Head of caudate nucleus (tissue), 42 donors: ENCODE data around the gene PACS2.
"Not testable (repeated sequence)": the region's sequence is repeated elsewhere in the genome, so short reads cannot be mapped to it uniquely, and the experiment has no call there.

Source experiments
- DNase-seq, 42 donors: peaks; one replicate each; pipeline versions ENCODE4 v3.0.0 to v3.0.0-alpha.2; 2020 to 2021; ENCODE audit warnings: mixed read lengths in 7 of 42
- intact Hi-C: fragments of 100-400 bp; cut with DNase I; formaldehyde crosslinking; loops from one replicate; pipeline ENCODE4 v1.15.0; 2022

PACS2 gene

GRCh38 chr14:105314287-105315200 lies at the start of gene PACS2:
TSS of gene PACS2 (plus strand) at chr14:105314748. CDS start at chr14:105314919, 171 bp downstream.
- intact Hi-C loops, result no loop called here
- peak in 38 of 42 donors; percentile 52 to 87 (median 74) for DNase-seq

- intact Hi-C loops, result no loop called here
Measured at GRCh38 chr14:105267820-105268548, 46.6 kb upstream of the PACS2 start.

DNA sequence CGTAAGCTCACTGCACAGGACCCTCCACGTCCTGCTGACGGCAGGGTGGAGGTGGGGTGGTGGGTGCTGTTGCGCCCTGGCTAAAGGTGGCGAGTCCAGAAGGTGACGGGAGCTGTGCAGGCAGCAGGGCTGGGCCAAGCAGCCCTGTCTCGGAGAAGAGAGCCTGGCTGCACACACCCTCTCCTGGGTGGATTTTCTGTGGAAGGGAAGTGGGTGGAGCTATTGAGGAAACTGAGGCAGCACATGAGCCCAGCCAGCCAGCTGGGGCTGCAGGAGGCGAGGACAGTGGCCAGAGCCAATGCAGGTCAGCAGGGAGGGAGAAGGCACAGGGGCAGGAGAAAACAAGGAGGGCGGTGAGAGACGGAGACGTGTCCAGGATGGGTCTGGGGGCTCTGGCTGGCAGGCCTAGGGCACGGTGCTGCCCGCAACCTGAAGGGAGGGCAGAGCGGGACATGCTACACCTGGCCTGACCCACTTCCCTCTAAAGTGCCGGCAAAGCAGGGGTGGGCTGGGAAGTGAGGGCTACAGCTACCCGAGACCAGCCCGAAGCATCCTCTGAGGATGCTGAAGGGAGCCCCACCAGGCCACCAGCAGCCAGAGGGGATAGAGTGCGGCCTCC lies 45.7 kb upstream of the PACS2 start:
- intact Hi-C loops, result no loop called here
- DNase-seq, result no peak

More at GRCh38 chr14:105267820-105268548, 46.6 kb upstream of the PACS2 start:
- no peak for DNase-seq

- no peak for DNase-seq
- intact Hi-C loops, result no loop called here
Measured at GRCh38 chr14:105269405-105269804, 45.1 kb upstream of the PACS2 start.

- intact Hi-C loops, result no loop called here
- DNase-seq, result peak in 28 of 42 donors; percentile 17 to 69 (median 48)
Measured at GRCh38 chr14:105271224-105271890, 43.2 kb upstream of the PACS2 start.

- no peak for DNase-seq
- intact Hi-C loops, result no loop called here
Measured at GRCh38 chr14:105272623-105273022, 41.9 kb upstream of the PACS2 start.

DNA sequence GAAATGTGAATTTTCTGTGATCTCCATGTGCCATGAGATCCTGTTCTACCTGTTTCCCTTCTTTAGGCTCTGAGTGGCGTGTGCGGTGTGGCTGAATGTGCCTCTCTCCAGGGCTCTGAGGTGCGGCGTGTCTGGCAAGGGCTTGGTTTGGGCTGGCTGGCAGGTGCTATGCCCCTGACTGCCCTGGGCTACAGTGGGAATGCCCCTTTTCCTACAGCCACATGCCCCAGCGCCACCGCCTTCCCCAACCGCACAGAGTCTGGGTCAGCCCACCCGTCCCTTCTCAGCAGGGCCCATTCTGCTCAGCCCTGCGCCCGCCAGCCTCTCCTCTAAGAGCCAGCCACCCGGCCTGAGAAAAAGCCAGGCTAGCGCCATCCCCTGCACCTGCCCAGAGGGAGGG lies 41.5 kb upstream of the PACS2 start:
- no peak for DNase-seq

DNA sequence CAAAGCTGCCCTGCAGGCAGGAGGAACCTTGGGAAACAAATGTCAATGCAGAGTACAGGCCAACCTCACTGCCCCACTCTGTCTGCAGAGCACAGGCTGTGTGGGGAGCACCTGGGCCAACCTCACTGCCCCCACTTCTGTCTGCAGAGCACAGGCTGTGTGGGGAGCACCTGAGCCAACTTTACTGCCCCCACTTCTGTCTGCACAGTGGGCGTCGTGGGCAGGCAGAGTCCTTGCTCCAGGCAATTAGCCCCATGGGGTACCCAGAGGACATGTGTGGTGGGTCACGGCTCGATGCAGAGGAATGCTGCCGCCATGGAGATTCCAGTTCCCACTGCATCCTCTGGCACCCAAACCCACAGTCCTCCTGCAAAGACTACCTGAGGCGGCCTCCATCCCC lies 39.9 kb upstream of the PACS2 start:
- DNase-seq, result no peak
- intact Hi-C loops, result no loop called here

More for the DNA sequence above, 41.5 kb upstream of the PACS2 start:
- intact Hi-C loops, result no loop called here

DNA sequence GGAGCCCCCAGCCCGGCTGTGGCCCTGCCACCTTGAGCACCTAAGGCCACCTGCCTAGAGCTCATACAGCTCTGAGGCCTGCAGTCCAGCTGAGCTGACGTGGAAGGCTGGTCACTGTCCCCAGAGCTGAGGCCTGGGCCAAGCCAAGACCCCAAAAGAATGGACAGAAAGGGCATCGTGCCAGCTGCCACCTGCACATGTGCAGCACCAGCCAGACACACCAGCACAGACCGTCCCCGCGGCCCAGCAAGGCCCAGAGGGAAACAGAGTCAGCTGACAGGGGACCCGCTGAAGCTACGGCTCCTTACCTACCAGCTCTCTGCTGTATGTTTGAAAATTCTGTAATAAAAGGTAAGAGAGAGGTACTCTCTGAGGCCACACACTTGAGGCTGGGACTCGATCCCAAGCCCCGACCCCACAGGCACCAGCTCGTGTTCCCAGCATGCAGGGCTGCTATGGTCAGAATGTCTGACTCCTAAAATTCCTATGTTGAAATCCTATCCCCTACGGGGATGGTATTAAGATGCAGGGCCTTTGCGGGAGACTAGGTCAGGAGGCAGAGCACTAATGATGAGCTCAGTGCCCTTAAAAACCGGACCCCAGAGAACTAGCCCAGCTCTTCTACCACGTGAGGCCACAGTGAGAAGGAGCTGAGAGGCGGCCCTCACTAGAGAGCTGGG lies 39.1 kb upstream of the PACS2 start:
- peak in 8 of 42 donors; percentile 13 to 53 (median 28) for DNase-seq
- intact Hi-C loops, result no loop called here

GRCh38 chr14:105277448-105277847 lies 37.1 kb upstream of the PACS2 start:
- DNase-seq, intact Hi-C loops: not testable (repeated sequence)

DNA sequence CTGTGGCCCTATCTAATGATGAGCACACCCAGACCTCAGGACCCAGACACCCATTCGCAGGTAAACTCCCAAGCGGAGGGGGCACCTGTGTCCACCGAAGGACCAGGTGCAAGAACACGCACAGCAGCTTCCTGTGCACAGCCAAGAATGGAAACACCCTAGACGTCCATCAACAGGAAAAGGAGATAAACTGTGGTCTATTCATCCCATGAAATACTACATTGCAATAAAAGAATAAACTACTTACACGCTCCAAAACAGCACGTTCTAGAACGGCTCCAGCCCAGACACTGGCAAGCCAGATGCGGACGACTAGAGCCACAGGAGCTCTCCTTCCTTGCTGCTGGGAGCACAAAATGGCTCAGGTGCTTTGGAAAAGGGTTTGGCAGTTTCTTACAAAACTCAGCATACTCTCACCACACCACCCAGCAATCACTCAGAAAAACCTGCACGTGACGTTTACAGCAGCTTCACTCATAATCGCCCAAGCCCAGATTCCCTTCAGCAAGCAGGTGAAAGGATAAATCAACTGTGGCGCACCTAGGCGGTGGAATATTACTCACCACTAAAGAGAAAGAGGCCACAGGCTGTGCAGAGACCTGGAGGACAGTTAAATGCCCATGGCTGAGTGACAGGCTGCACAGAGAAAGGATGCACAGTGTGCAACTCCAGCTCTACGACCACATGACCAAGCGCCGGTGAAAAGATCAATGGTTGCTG lies 34.7 kb upstream of the PACS2 start:
- intact Hi-C loops, result loop anchor here (5.0 to 10.0 kb wide), 3 partner anchors 62 to 185 kb away; no protein-coding TSS in a partner anchor
- DNase-seq, result no peak

GRCh38 chr14:105280525-105280924 lies 34.0 kb upstream of the PACS2 start:
- intact Hi-C loops, result loop anchor here (5.0 to 10.0 kb wide), 3 partner anchors 62 to 186 kb away; no protein-coding TSS in a partner anchor
- no peak for DNase-seq

DNA sequence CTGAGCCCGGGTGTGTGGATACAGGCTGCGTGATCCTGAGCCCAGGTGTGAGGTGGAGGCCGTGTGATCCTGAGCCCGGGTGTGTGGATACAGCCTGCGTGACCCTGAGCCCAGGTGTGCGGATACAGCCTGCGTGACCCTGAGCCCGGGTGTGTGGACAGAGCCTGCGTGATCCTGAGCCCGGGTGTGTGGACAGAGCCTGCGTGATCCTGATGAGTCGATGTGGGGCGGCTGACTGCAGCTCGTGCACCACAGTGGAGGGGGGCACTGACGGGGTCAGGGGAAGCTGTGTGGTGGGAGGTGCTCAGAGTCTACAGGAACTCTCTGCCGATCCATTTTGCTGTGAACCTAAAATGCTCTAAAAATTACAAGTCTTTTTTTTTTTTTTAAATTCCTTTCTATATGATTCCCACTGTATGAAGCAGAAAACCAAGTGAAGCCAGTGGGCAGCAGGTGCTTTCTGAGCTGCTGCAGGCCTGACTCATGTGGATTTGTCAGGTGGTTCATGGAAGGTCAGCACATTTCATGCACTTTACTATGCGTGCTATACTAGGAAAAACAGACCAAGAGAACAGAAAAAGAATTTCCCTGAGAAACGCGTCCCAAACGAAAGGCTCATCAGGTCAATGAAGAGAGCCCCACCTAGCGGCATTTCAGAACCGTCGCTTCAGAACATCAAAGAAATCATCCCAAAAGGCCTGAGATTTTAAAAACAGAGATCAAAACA lies 33.0 kb upstream of the PACS2 start:
- DNase-seq, result peak in 30 of 42 donors; percentile 20 to 80 (median 60)
- intact Hi-C loops, result loop anchor here (5.0 to 10.0 kb wide), 3 partner anchors 61 to 187 kb away; no protein-coding TSS in a partner anchor

DNA sequence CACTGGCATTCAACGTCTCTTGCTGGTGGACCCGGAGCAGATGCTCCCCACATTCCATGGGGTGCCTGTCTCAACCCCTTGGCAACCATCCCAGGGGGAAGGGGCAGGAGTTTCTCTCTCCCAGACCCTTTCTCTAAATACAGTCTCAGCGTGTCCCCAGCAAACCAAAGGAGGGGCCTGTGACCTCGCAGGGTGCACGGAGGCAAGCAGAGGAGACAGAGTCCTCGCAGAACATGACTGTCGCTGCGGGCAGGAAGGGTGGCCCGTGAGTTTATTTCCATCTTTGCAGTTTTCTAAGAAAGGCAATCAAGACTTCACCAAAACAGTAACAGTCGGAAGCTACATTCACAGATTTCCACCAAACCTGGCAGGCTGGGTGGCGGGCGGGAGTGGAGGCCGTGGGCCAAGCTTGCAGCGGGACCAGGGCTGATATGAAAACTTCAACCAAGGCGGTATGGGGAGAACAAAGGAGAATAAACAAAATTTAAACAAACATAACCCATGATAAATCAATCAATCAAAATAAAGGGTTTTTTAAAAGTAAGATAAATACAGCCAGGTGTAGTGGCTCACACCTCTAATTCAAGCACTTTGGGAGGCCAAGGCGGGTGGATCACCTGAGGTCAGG lies 32.3 kb upstream of the PACS2 start:
- intact Hi-C loops, result loop anchor here (5.0 to 10.0 kb wide), 3 partner anchors 60 to 187 kb away; no protein-coding TSS in a partner anchor
- DNase-seq, result no peak

GRCh38 chr14:105283028-105283427 lies 31.5 kb upstream of the PACS2 start:
- DNase-seq, result no peak
- intact Hi-C loops, result loop anchor here (5.0 to 10.0 kb wide), 3 partner anchors 59 to 188 kb away; no protein-coding TSS in a partner anchor

DNA sequence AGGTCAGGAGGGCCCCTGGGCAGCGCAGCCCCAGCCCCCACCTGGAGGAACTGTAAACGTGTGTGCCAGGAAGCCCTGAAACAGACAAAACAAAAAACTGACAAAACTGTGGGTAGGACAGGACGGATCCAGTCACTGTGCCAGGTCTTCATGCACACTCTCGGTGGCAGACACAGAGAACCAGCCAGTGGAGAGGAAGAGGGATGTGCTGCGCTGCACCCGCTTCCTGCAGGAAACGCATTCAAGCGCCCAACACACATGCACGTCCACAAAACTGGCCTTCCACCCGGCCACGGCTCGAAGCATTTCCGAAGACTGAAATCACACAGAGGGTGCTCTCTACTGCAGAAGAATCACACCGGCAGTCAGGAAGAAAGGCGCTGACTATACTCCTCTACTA lies 30.6 kb upstream of the PACS2 start:
- intact Hi-C loops, result loop anchor here (5.0 to 10.0 kb wide), 3 partner anchors 58 to 189 kb away; no protein-coding TSS in a partner anchor
- peak in 1 of 42 donors; percentile 44 for DNase-seq
